IMR-90 (cell line): ENCODE measurements around the gene ALAS1. TPM values are rescaled to one million over a fixed set of nuclear protein-coding genes. Genes with fewer than 3 reads are reported as not detected.
A peak's percentile ranks its signal among the peaks of the same experiment; 100 is the strongest.

Experiments used
- ATAC-seq: fragments of 200-7000 bp; cut with Tn5 transposase; 2 replicates; pipeline ENCODE4 v1.9.1; 2020; ENCODE audit warnings: low read depth, mild to moderate bottlenecking, moderate library complexity
- BruUV-seq: library from RNA; stranded (reverse); fragments of 400-500 nt; replicated peaks from 2 replicates; lab custom pipeline; 2021; lab: Mats Ljungman, UMichigan
- CTCF ChIA-PET: fragments of 300-600 bp; formaldehyde crosslinking; extraction: SDS; loops from one replicate; lab custom pipeline; 2021; ENCODE audit warnings: antibody characterized with exemption; lab: Yijun Ruan, JAX
- POLR2A ChIA-PET: fragments of 300-600 bp; sonication (Branson Sonifier 250); formaldehyde crosslinking; loops from one replicate; lab custom pipeline; 2022; ENCODE audit warnings: antibody characterized with exemption; ENCODE audit not compliant: unreplicated experiment; lab: Charles Lee
- DNase-seq: peaks from one replicate; pipeline ENCODE4 v3.0.0; 2013
- H2AFZ ChIP-seq: replicated peaks from 2 replicates; pipeline ENCODE3; 2013; ENCODE audit warnings: low read length, mild to moderate bottlenecking; ENCODE audit not compliant: poor library complexity
- H2AK5ac ChIP-seq: 2 replicates; pipeline ENCODE4 v1.6.1; 2013; ENCODE audit warnings: low read depth, low read length, inconsistent platforms
- H2AK9ac ChIP-seq: replicated peaks from 2 replicates; pipeline ENCODE3; 2013; ENCODE audit warnings: mild to moderate bottlenecking, low read depth, low read length, moderate library complexity; ENCODE audit not compliant: poor library complexity
- H2BK120ac ChIP-seq: 2 replicates; pipeline ENCODE4 v1.6.1; 2013; ENCODE audit warnings: low read depth, low read length, inconsistent platforms
- H2BK15ac ChIP-seq: 3 replicates; pipeline ENCODE4 v1.6.1; 2013; ENCODE audit warnings: low read depth, low read length, inconsistent platforms
- H2BK20ac ChIP-seq: 2 replicates; pipeline ENCODE4 v1.6.1; 2013; ENCODE audit warnings: low read depth, mild to moderate bottlenecking, inconsistent platforms, low read length, moderate library complexity
- H2BK5ac ChIP-seq: 2 replicates; pipeline ENCODE4 v1.6.1; 2013; ENCODE audit warnings: mild to moderate bottlenecking, low read depth, low read length, inconsistent platforms; ENCODE audit not compliant: poor library complexity, severe bottlenecking
- H3K14ac ChIP-seq: replicated peaks from 2 replicates; pipeline ENCODE4 v1.6.1; 2013; ENCODE audit warnings: low read depth, low read length, inconsistent platforms
- H3K18ac ChIP-seq: 2 replicates; pipeline ENCODE4 v1.6.1; 2013; ENCODE audit warnings: low read depth, low read length, control low read depth
- H3K23ac ChIP-seq: 2 replicates; pipeline ENCODE4 v1.6.1; 2013; ENCODE audit warnings: low read depth, low read length, inconsistent platforms
- H3K27ac ChIP-seq: 2 replicates; pipeline ENCODE4 v1.5.1; 2013; ENCODE audit warnings: mild to moderate bottlenecking, control low read depth, low read length; ENCODE audit not compliant: insufficient read depth
- H3K27me3 ChIP-seq: 2 replicates; pipeline ENCODE4 v1.6.1; 2013; ENCODE audit warnings: low read length; ENCODE audit not compliant: control insufficient read depth, insufficient read depth
- H3K36me3 ChIP-seq: 2 replicates; pipeline ENCODE4 v1.6.1; 2013; ENCODE audit warnings: low read length, mixed read lengths; ENCODE audit not compliant: control insufficient read depth, insufficient read depth
- H3K4ac ChIP-seq: 2 replicates; pipeline ENCODE4 v1.6.1; 2013; ENCODE audit warnings: low read depth, low read length, inconsistent platforms
- H3K4me1 ChIP-seq: 2 replicates; pipeline ENCODE4 v1.6.1; 2013; ENCODE audit warnings: low read length, mixed read lengths; ENCODE audit not compliant: control insufficient read depth, insufficient read depth
- H3K4me2 ChIP-seq: 2 replicates; pipeline ENCODE4 v1.6.1; 2013; ENCODE audit warnings: low read depth, mild to moderate bottlenecking, control low read depth, low read length, moderate library complexity
- H3K4me3 ChIP-seq: 2 replicates; pipeline ENCODE4 v1.5.1; 2013; ENCODE audit warnings: low read depth, mild to moderate bottlenecking, control low read depth, low read length, moderate library complexity; ENCODE audit not compliant: insufficient read depth
- H3K56ac ChIP-seq: 2 replicates; pipeline ENCODE4 v1.6.1; 2013; ENCODE audit warnings: low read length, inconsistent platforms; ENCODE audit not compliant: insufficient read depth; ENCODE audit errors: extremely low read depth
- H3K79me1 ChIP-seq, 2 experiments: 2 replicates each; pipeline ENCODE4 v1.6.1; 2013; ENCODE audit warnings: low read length in 2 of 2, inconsistent platforms in 1 of 2, low read depth in 1 of 2
- H3K9ac ChIP-seq: 2 replicates; pipeline ENCODE4 v1.6.1; 2013; ENCODE audit warnings: low read depth, low read length, control low read depth
- H3K9me1 ChIP-seq: 2 replicates; pipeline ENCODE4 v1.6.1; 2013; ENCODE audit warnings: low read length, inconsistent platforms; ENCODE audit not compliant: insufficient read depth
- H3K9me3 ChIP-seq: 2 replicates; pipeline ENCODE4 v1.6.1; 2013; ENCODE audit warnings: low read length; ENCODE audit not compliant: control insufficient read depth, insufficient read depth
- H4K20me1 ChIP-seq: 2 replicates; pipeline ENCODE4 v1.6.1; 2013; ENCODE audit warnings: low read length, inconsistent platforms; ENCODE audit not compliant: insufficient read depth
- H4K5ac ChIP-seq: 2 replicates; pipeline ENCODE4 v1.6.1; 2013; ENCODE audit warnings: mild to moderate bottlenecking, low read depth, low read length, control low read depth
- H4K8ac ChIP-seq, 2 experiments: 2 replicates each; pipeline ENCODE4 v1.6.1; 2013; ENCODE audit warnings: low read depth in 2 of 2, low read length in 2 of 2, control low read depth in 1 of 2, inconsistent platforms in 1 of 2
- H4K91ac ChIP-seq: 2 replicates; pipeline ENCODE4 v1.6.1; 2013; ENCODE audit warnings: low read depth, low read length, inconsistent platforms; ENCODE audit not compliant: insufficient read depth
- BHLHE40 ChIP-seq: fragments of 150-350 bp; IDR thresholded peaks from 2 replicates; pipeline ENCODE4 v1.6.1; 2016; ENCODE audit warnings: mild to moderate bottlenecking, low read depth, low read length
- CTCF ChIP-seq: conservative IDR thresholded peaks from 2 replicates; pipeline ENCODE4 v1.5.1; 2012; ENCODE audit warnings: mild to moderate bottlenecking, low read depth, low read length, improper control_type of control experiment
- ELK1 ChIP-seq: fragments of 150-350 bp; IDR thresholded peaks from 2 replicates; pipeline ENCODE4 v1.6.1; 2016; ENCODE audit warnings: low read depth, mild to moderate bottlenecking, low read length, moderate library complexity, borderline replicate concordance
- FOS ChIP-seq: fragments of 150-350 bp; IDR thresholded peaks from 2 replicates; pipeline ENCODE4 v1.6.1; 2016; ENCODE audit warnings: low read depth, low read length
- MAFK ChIP-seq: IDR thresholded peaks from 2 replicates; pipeline ENCODE4 v1.6.1; 2012; ENCODE audit warnings: low read depth, low read length, improper control_type of control experiment
- MAZ ChIP-seq: IDR thresholded peaks from 2 replicates; pipeline ENCODE4 v1.6.1; 2012; ENCODE audit warnings: low read depth, mild to moderate bottlenecking, low read length, improper control_type of control experiment, moderate library complexity, borderline replicate concordance
- POLR2A ChIP-seq: IDR thresholded peaks from 2 replicates; pipeline ENCODE4 v1.6.1; 2012; ENCODE audit warnings: mild to moderate bottlenecking, low read depth, low read length
- RCOR1 ChIP-seq: IDR thresholded peaks from 2 replicates; pipeline ENCODE4 v1.6.1; 2012; ENCODE audit warnings: mild to moderate bottlenecking, low read length, improper control_type of control experiment; ENCODE audit not compliant: insufficient replicate concordance
- SMC3 ChIP-seq: fragments of 150-350 bp; IDR thresholded peaks from 2 replicates; pipeline ENCODE4 v1.6.1; 2016; ENCODE audit warnings: low read depth, mild to moderate bottlenecking, antibody characterized with exemption, low read length, moderate library complexity
- USF2 ChIP-seq: fragments of 150-350 bp; IDR thresholded peaks from 2 replicates; pipeline ENCODE4 v1.6.1; 2017; ENCODE audit warnings: mild to moderate bottlenecking, antibody characterized with exemption, low read length, low read depth
- WGBS, 2 experiments: methylation state at CpG; one replicate each; pipeline versions ENCODE4 v1.1.5 to v1.1.7; 2013; ENCODE audit warnings: missing lambda C conversion rate in 2 of 2; ENCODE audit not compliant: insufficient read length in 1 of 2; ENCODE audit errors: extremely low coverage in 2 of 2; 5-methylcytosine and 5-hydroxymethylcytosine counted together
- dilution Hi-C: fragments of 300-500 bp; cut with HindIII; formaldehyde crosslinking; loops from one replicate; pipeline ENCODE4 v1.14.3; 2018; ENCODE audit warnings: low sequenced_read_pairs; ENCODE audit not compliant: unreplicated experiment
- in situ Hi-C: fragments of 300-500 bp; cut with MboI; formaldehyde crosslinking; loops from 3 replicates; pipeline ENCODE4 v1.14.3; 2019; ENCODE audit warnings: low sequenced_read_pairs, inconsistent platforms, mixed read lengths
- intact Hi-C: fragments of 100-400 bp; cut with micrococcal nuclease; formaldehyde crosslinking; loops from 2 replicates; pipeline ENCODE4 v1.10.0; 2022
- polyA plus RNA-seq, 3 experiments: library from polyadenylated mRNA; depleted of rRNA; stranded (reverse); fragments of >200 nt; gene quantifications; 2 replicates each; pipeline ENCODE4 v1.2.3, GENCODE V29; 2012; ENCODE audit warnings: low replicate concordance in 1 of 3
- total RNA-seq: library from RNA; depleted of rRNA; stranded (reverse); fragments of >200 nt; gene quantifications from 2 replicates; pipeline ENCODE4 v1.2.3, GENCODE V29; 2012

The ALAS1 gene
- total and polyA plus RNA-seq, 2 of the 4 experiments (the other 2 are of a cell fraction), result 32.8 to 47.2 TPM

- TF ChIP-seq USF2 (no peak), SMC3 (no peak)
Observed at GRCh38 chr3:52194485-52195290, 3.3 kb upstream of the ALAS1 start (continued).

- Histone ChIP-seq H4K5ac (peak overlapping the region; percentile 15; the same call in 1 of the 2 replicates), H2BK15ac (0 out of 3 replicates have a peak overlapping the region, but pooled peaks have one; percentile 4), H3K4me1 (peaks cover 46% of the 10 kb centered on the region), H2AFZ (no peak overlapping the region), H2BK120ac (peak overlapping the region; percentile 49; the same call in 1 of the 2 replicates), H3K9me3 (no peaks in the 10 kb centered on the region), H3K23ac (peak overlapping the region; percentile 10; the same call in 1 of the 2 replicates), H2BK20ac (peak overlapping the region; percentile 63; the same call in 1 of the 2 replicates), H3K18ac (peak overlapping the region; percentile 29; the same call in 1 of the 2 replicates), H3K27me3 (no peaks in the 10 kb centered on the region), H3K14ac (peak overlapping the region; percentile 74), H4K20me1 (peaks cover 6% of the 10 kb centered on the region), H3K36me3 (peaks cover 5% of the 10 kb centered on the region; the same call in 1 of the 2 replicates), H2AK9ac (no peak overlapping the region), H3K4ac (peak overlapping the region; percentile 84), H2AK5ac (peak overlapping the region; percentile 20), H2BK5ac (no peak overlapping the region), H3K56ac (no peak overlapping the region), H3K4me3 (no peak overlapping the region), H3K79me1 (peaks cover 12 to 34% of the 10 kb centered on the region in 2 experiments), H3K9ac (no peak overlapping the region), H4K8ac (peak overlapping the region in 1 of 2 experiments; percentile 71; a peak in 1 of 4 replicates), H4K91ac (0 out of 2 replicates have a peak overlapping the region, but pooled peaks have one; percentile 2), H3K9me1 (peaks cover 39% of the 10 kb centered on the region), H3K4me2 (no peak overlapping the region; the same call in 1 of the 2 replicates), H3K27ac (peak overlapping the region; percentile 1; the same call in 1 of the 2 replicates)
- dilution Hi-C loops, result no loop called here
- ATAC-seq (no peak), DNase-seq (no peak)
- POLR2A ChIA-PET, result no interaction called here
- intact Hi-C loops, result loop anchor here (5.0 kb wide), 2 partner anchors 43 to 198 kb away; partner anchors contain the start of genes POC1A and RPL29
- 60% methylated on average over 1 of the region's 3 CpGs; no CpG with 5 or more reads in 1 of the 2 experiments for WGBS, 2 experiments
- CTCF ChIA-PET, result no interaction called here
- BruUV-seq, result no TSS peak
- in situ Hi-C loops, result no loop called here
- TF ChIP-seq FOS (no peak), SMC3 (no peak), POLR2A (no peak), ELK1 (no peak), MAZ (no peak), MAFK (no peak), RCOR1 (no peak), CTCF (no peak), BHLHE40 (no peak)
Observed at GRCh38 chr3:52195291-52195597, 2.7 kb upstream of the ALAS1 start.
